GM19463 (cell line): ENCODE results near the gene ATP6V0A1.
"Not testable (repeated sequence)": the region's sequence is repeated elsewhere in the genome, so short reads cannot be mapped to it uniquely, and the experiment has no call there.

Experiments
- ATAC-seq: cut with Tn5 transposase; IDR thresholded peaks from one replicate; pipeline ENCODE4 v1.9.1; 2021; ENCODE audit warnings: mild to moderate bottlenecking, moderate library complexity; ENCODE audit not compliant: unreplicated experiment

The ATP6V0A1 gene

GRCh38 chr17:42475835-42476234 is 17.2 kb downstream of the ATP6V0A1 start:
- ATAC-seq = no peak

- ATAC-seq = no peak
These were observed 17.7 kb downstream of the ATP6V0A1 start for GRCh38 chr17:42476411-42476810.

GRCh38 chr17:42477173-42477572 is 18.5 kb downstream of the ATP6V0A1 start:
- ATAC-seq = no peak

GRCh38 chr17:42477824-42478223 is 19.1 kb downstream of the ATP6V0A1 start:
- ATAC-seq = not testable (repeated sequence)

- no peak for ATAC-seq
These were observed 25.6 kb downstream of the ATP6V0A1 start for GRCh38 chr17:42484304-42484703.

GRCh38 chr17:42485680-42486079 is 27.0 kb downstream of the ATP6V0A1 start:
- no peak for ATAC-seq

GRCh38 chr17:42488032-42488431 is 29.4 kb downstream of the ATP6V0A1 start:
- ATAC-seq = no peak

GRCh38 chr17:42493319-42493718 is 34.6 kb downstream of the ATP6V0A1 start:
- ATAC-seq = no peak

GRCh38 chr17:42494673-42495072 is 36.0 kb downstream of the ATP6V0A1 start:
- ATAC-seq = no peak

GRCh38 chr17:42498828-42499227 is 40.1 kb downstream of the ATP6V0A1 start:
- ATAC-seq = no peak

- no peak for ATAC-seq
These were observed 43.4 kb downstream of the ATP6V0A1 start for GRCh38 chr17:42502091-42502490.

GRCh38 chr17:42502926-42503325 is 44.2 kb downstream of the ATP6V0A1 start:
- ATAC-seq = no peak

- ATAC-seq = no peak
These were observed 49.0 kb downstream of the ATP6V0A1 start for GRCh38 chr17:42507671-42508070.

- no peak for ATAC-seq
These were observed 49.9 kb downstream of the ATP6V0A1 start for GRCh38 chr17:42508426-42509165.

- ATAC-seq = no peak
These were observed 50.7 kb downstream of the ATP6V0A1 start for GRCh38 chr17:42509409-42509808.

- ATAC-seq = no peak
These were observed 51.2 kb downstream of the ATP6V0A1 start for GRCh38 chr17:42509841-42510240.

- ATAC-seq = no peak
These were observed 53.6 kb downstream of the ATP6V0A1 start for GRCh38 chr17:42512246-42512645.

- peak; percentile 58 for ATAC-seq
These were observed 54.1 kb downstream of the ATP6V0A1 start for GRCh38 chr17:42512733-42513251.

GRCh38 chr17:42513686-42514085 is 55.0 kb downstream of the ATP6V0A1 start:
- no peak for ATAC-seq

GRCh38 chr17:42514279-42514678 is 55.6 kb downstream of the ATP6V0A1 start:
- no peak for ATAC-seq

GRCh38 chr17:42514867-42515266 is 56.2 kb downstream of the ATP6V0A1 start:
- no peak for ATAC-seq

- ATAC-seq = no peak
These were observed 58.8 kb downstream of the ATP6V0A1 start for GRCh38 chr17:42517516-42517915.
